Kidney glomerular epithelial cell (primary cell): Measurements from ENCODE around the gene LDAH.

ENCODE experiments used
- DNase-seq: peaks from one replicate; lab custom pipeline; 2025; lab: John Stamatoyannopoulos, UW

The LDAH gene

DNA sequence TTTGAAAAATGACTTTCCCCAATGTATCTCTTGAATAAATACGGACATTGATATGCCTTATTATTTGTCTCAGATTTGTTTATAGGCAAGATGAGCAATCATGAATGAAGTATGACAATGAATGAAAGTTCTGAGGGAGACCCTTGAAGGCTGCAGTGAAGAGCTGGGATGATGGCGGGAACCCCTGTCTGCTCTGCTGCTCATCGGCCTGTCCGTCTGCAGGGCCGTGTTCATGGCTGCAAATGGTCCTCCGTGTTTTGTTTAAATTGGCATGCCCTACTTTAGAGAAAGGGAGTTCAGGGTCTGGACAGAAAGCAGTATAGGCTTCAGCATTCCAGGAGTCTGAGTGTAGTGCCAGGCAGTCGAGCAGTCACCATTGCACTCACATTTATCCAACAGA lies 170.8 kb downstream of the LDAH start:
- DNase-seq, result no peak

DNA sequence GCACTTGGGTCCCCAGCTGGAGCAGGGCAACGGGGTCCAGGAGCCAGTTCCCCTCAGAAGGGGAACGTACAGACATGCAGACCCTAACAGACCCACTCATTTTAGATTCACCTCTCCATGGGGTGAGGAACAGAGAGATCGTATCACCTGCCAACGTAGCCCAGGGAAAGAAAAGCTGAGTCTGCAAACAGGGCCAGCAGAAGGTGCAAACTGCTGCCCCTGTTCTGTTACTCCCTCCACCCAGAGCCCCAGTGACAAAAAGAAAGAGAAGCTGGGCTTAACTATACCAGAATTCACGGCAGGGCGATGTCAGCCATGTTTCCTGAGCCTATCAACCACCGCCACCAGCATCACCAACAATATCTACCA lies 171.2 kb downstream of the LDAH start:
- no peak for DNase-seq

DNA sequence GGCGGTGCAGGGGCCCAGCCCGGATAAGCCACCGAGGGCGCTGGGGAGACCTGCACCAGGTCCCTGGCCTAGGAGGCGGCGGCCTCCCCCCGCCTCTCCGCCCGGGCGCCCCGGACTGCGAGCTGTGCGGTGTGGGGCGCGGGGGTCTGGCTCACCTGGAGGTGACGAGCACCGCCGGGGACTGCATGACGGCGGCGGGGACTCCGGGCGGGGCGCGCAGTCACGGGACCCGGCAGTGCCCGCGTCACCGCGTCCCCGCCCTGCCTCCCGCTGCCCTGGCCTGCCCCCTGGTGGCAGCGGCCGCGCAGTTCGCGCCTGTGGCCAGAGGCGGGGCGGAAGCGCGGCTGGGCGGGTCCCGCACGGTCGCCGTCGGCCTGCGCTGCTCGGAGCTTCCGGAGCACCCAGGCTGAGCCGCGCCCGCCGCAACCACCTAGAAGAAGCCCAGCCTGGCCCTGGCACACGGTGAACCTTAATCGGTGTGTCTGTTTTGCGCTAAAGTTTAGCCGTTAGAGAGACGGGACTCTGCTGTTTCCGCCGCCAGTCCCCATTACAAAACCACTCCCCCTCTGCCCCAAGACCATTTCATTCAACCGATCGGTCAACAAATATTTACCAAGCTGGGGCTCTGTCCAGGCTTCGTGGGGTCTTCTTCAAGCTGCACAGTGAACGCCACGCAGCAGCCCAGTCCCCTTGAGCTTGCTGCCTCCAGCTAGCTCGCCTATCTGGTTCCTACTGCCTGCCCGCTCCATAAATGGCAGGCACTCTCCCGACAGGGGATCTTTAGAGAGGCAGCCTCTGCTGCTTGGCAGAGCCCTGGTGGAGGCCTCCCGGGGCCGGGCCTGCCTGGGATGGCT lies 171.8 kb downstream of the LDAH start, which contains the start of gene HS1BP3:
Gene HS1BP3 (minus strand): TSS at position 222 of the 854 bp plus-strand sequence. CDS start 35 bp downstream, at position 187.
- peak; percentile 76 for DNase-seq

DNA sequence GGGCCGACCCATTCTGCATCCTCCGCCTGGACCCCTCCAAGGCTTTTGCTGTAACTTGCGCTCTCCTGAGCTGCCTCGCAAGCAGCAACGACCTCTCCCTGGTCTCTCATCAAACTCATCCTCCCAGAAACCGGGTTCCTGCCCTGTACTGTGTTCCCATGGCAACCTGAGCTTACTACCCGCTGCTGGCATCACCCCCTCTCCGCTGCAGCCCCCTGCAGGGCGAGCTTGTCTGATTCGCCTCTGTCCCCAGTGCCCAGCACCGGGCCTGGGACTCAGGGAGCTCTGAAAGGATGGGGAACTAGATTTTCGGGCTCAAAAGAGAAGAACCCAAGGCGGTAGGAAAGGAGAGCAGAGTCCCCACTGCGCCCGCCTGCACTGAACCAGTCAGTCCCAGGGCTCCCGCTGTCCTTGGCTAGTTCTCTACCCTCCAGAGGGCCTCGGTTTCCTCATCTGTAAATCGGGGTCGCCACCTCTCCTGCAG lies 172.5 kb downstream of the LDAH start:
- peak; percentile 38 for DNase-seq

DNA sequence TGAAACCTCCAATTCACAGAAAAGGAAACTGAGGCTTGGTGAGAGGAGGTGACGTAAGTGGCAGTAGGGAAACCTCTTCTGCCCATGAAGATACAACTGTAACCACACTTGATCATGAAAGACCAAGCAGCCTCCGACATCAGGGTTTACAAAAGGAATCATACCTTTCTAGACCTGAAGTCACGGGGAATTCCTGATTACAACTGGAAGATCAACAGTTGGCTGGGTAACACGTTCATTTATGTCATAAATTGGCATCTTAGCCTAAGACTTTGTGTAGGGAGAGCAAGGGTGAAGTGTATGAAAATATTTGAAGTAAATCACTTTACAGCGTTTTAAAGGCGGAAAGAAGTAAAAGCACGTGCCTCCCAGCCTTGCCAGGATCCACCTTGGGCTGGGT lies 172.9 kb downstream of the LDAH start:
- DNase-seq, result no peak

DNA sequence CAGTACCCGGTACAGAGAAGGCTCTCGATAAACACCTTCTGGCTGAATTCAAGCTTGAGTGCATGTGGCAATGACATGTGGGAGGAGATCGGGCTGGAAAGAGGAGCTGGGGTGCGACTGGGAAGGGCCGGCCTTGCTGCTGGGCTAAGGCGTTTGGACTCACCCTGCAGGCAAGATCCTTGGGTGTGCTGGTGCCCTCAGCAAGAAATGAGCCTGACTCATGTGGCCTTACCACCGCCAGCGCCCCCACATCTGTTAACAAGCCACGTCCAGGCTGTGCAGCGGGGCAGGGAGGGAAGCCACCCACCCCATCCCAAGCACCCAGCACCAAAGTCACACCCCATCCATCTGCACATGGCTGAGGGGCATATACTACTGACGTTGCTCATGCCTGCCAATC lies 173.3 kb downstream of the LDAH start:
- no peak for DNase-seq

DNA sequence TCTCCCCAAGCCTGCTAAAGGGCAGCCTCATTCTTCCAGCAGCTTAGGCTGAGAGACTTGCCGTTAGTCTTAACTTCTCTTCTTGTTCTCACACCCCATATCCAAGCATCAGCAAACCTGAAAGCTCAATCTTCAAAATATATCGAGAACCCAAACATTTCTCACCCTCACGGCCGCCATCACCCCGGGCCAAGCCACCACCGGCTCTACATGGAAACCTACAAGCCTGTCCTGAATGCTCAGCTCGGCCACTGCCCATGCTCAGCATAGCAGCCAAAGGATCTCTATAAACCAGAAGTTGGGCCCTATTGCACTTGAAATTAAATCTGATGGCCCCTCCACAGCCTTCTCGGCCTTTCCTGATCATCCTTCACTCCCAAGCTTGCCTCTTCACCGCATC lies 174.1 kb downstream of the LDAH start:
- DNase-seq, result no peak

DNA sequence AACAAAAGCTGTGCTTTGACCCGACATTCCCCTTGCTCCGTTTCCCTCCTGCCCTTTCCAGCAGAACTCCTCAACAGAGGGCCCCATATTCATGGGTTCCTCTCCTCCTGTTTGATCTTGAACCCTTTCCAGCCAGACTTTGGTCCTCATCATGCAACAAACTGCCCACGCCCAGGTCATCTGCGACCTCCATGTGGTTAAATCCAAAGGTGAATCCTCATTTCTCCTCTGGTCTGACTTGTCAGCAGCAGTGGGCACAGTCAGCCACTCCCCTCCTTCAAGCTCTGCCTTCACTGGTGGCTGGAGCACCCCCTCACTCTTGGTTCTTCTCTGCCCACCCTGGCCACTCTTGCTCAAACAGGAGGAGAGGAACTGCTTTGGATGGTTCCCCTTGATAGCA lies 174.7 kb downstream of the LDAH start:
- no peak for DNase-seq

DNA sequence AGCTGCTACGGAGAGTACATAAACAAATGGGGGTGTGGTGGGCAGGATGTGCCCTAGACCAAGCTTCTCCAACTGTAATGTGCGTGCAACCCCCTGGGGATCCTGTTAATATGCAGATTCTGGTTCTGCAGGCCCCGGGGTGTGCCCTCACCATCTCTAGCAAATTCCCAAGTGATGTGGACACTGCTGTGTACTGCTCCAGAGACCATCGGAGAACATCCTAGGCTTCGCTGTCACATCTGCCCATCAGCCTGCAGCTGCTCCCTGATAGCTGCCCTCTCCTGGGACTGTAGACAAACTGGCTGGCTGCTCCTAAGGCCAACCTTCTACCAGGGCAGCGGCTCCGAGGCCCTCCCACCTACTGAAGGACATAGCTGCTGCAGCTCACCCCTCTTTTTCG lies 175.2 kb downstream of the LDAH start:
- no peak for DNase-seq

DNA sequence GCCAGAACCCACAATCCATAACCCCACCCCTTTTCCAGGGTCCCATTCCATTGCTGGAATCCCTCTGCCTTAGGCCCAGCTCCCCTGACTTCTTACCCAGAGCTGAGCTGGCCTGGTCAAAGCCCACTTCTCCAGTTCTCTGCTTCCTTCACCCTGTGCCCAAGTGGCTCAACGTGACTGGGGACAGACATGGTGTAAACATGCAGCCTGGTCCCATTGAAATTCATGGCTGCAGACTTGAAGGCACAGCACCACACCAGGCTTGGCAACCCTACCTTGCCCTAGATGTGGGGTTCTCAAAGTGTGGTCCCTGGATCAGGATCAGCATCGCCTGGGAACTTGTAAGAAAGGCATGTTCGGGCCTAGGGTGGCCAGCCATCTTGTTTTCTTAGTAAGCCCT lies 175.7 kb downstream of the LDAH start:
- no peak for DNase-seq

DNA sequence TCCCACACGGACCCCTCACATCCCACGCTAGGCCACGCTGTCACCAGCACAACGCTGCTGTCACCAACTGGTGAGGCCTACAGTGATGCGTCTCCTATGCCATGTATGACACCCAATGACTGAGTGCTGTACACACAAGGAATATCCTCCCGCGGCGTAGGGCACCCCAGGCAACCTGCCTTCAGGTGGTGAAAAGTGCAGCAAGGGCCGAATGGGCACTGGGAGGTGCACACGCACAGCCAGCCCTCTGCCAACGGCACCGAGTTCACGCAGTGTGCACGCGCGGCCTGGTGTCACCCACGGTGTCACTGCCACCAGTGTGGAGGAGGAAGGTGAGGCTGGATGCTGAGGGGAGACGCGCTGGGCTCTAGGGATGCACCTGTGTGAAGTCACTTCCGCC lies 176.5 kb downstream of the LDAH start:
- DNase-seq, result no peak

DNA sequence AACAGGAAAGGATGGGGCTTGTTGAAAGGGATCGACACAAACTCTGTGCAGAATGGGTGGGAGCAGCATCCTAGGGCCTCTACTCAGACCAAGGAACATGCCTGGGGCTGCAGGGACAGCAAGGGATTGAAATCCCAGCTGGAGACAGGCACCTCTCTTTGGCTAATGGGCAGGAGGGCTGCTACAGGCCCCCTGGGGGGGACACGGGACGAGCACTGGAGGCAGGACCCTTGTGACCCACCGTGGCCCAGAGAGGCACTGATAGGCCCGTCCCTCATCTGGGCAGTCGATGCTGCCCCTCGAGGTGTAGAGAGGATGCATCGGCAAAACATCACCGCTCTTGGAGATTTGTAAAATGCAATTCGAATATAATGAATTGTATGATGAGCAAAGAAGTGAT lies 177.1 kb downstream of the LDAH start:
- no peak for DNase-seq

DNA sequence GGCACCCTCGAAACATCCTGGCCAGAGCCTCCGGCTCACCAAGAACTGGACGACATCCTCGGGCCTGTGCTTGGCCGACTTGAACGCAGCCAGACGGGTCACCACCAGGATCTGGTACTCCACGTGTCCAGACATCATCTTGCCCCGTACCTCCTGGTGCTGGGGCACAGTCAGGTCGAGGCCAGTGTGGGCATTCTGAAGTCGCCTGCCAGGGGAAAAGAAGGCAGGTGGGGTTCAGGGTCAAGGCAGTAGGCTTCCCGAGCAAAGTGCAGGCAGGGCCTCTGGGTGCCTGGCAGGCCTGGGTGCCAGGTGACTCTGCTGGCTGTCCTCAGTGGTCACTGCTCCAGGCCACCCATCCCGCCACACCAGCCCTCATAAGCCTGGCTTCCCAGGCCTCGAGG lies 177.6 kb downstream of the LDAH start:
- DNase-seq, result no peak

DNA sequence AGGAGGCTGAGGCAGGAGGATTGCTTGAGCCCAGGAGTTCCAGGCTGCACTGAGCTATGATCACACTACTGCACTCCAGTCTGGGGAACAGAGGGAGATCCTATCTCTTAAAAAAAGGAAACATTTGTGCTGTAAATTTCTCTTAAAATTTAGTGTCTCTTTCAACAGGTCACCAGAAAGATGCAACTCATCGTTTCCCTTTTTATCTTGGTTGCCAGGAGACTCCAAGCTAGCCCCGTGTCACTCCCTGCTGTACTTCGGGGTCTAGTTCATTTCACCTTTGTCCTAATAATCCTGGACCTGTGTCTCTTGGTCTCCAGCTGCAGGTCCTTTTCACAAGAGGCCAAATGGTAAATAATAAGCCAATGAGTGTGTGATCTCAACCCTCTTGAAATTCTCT lies 179.1 kb downstream of the LDAH start:
- DNase-seq, result no peak

DNA sequence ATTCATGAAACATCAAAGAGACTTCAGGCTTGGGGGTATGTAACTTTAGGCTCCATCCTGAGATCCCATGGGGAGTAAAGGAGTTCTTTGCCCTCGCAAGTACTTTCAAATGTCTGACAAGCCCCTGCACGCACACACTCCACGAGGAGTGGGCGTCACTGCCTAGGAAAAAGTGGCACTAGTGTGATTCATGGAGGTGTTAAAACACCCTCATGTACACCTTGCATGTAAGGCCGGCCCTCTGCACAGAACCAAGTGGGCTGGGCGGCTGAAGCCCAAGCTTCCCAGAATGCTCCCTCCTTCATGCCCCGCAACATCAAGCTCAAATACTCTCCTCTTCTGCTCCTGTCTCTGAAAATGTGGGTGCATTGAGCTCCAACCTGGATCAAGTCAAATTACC lies 179.8 kb downstream of the LDAH start:
- no peak for DNase-seq

DNA sequence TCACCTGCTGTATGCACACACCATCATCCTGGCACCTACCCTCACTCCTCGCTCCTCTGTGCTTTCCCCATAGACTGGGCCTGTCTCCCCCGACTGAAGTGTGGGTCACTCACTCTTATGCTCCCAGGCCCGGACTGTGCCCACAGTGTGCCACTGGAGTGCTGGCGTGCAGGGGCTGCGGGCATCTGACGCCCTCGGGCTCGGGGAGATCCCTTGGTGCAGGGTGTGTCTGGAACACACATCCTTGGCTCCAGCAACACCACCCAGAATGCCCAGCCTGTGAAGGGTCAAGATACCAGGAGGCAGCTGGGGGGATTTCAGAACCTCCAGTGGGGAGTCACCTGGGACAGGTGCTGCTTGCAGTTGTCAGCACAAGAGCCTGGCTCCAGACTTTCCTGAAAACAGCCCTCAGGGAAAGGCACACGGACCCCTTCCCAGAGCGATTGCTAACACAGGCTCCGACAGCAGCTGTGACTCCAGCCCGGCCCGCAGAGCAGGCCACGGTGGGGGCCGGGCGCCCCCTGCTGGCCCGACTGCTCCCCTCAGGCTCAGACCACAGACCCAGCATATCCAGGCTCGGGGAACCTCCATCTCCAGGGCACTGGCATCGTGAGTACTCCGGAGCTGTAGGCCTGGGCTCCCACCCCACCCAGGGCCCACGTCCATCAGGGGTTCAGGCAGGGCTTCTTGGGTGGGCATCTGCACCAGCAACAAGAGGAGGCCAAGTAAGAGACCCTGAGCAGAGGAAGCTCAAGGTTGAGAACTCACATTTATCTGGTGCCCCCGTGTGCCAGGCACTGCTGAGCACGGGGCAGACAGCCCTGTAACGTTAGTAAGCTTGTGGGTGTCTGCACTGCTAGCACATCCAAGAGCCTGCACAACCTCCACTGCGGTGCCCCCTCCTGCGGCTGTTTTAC lies 180.6 kb downstream of the LDAH start:
- DNase-seq, result peak; percentile 44

DNA sequence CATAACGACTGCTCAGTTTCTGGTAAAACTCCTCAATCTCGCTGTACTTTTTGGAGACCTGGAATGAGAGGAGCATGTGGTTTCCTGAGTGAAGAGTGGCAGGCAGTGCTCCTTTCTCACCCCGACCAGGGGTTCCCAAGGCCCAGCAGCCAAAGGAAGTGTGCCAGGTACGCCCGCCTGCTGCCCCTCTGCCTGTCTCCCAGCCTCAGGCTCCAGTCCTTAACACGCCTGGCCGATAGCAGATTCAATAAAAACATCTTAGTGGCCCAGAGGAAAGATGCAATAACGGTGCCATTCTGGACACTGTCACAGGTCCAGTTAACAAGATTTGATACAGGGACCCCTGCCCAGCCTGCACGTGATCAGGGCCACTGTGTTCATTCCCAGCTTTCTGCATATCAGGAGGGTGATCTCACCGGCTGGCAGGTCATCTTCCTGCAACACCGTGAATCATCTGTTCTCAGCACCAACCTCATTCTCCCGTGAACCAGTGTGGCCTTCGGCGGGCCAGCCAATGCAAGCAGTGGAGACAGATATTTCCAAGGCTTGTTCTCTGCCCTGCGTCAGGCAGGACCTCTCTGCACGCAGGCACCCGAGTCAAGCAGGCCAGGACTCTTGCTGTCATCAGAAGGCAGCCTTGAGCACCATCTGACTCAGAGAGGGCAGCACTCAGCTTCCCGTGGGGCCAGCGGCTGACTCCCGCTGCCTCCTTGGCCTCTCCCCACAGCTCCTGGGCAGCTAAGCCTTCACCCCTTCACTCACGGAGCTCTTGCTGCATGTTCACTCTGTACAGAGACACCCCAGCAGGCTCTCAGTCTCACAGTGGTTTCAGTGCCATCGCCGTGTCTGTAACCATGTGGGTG lies 181.5 kb downstream of the LDAH start:
- peak; percentile 82 for DNase-seq

DNA sequence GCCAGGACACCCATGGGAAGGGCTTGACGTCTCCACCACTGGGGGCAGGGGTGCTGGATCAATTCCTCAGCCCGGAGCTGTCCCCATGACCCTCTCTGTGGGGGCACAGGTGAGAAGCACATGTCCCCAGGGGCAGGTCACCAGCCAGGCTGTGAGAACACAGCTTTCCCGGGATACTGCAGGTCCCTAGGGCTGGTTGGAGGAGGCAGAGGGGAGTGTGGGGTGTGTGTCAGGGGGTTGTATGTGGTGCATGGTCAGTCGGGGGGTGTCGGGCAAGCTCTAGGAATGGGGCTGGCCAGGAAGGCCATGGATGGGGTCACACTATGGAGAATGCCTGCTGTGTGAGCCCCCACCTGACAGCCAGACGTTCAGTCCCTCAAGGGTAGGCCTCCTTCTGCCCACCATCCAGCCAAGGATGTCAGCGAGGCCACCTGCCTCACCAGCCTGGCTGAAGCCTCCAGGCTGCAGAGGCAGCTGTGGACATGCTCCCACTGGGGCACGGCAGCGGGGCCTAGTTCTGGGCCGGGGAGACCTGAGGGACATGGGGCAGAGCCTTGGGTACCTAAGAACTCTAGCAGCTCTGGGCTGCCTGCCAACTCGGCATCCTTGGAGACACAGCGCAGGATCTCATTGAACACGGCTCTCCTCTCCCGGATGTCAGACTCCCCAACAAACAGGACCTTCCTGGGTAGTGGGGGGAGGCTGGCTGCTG lies 182.3 kb downstream of the LDAH start:
- DNase-seq, result no peak

DNA sequence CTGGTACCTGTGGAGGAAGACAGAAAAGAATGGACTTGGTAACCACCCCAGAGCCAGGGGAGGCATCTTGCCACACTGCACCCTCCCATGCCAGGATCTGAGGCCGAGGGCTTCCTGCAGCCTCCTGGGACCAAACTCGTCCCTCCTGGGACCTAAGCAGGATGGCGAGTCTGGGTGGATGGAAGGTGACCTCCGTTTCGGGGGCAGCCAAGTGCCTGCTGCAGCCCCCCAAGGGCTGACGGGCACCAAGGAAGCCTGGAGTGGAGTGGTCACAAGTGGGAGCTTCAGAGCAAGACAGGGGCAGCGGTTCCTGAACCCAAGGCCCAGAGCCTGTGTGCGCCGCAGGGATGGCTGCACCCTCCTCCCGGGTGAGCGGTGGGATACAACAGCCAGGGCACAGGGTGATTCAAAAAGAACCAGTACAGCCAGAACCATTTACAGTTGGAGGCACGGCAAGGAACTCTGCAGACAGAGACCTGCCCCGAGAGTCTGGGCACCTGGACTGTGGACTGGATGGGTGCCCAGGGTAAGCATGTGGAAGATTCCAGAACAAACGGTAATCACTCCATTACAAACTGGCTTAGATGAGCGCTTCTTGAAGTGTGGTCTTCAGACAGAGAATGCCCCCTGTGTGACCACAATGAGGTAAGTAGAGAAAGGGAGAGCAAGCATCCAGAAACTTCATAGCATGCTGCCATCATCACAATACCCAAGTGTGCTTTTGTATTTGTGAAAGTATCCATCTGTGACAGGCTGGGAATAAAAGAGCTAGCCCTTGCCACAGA lies 184.1 kb downstream of the LDAH start:
- peak; percentile 59 for DNase-seq

DNA sequence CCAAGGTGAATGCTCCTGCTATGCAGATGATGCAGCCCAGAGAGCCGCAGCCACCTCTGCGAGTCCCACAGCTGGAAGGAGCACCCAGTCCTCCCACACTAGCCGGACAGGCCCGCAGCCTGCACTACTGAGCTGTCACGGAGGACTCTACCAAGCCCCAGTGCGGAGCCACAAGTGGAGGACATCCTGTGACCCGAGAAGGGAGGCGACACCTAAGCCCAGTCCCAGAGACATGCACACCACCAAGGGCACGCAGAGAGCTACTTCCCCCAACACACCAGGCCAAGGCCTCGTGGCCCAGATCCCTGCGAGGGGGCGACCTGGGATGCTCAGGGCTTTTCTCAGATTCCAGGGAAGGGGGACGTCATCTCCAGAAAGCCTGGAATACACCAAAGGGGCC lies 184.9 kb downstream of the LDAH start:
- DNase-seq, result no peak

DNA sequence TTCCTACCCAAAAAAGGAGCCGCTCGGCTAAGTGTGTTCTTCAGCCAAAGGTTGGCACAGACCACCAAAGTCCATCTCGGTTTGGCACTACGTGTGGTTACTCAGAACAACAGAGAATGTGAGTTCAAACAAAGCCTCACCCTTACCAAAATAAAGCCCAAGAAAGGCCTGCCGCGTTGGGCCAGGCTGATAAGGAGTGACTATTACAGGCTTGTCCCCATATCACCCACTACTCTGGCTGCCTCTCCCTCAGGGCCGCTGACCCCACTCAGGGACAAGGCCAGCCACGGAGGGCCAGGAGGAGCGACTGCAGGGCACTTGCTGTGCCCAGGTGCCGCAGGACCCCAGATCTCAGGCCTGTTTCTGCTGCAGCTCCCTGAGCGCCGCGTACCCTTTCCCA lies 185.8 kb downstream of the LDAH start:
- DNase-seq, result no peak
